AG04450 (cell line): ENCODE results near the gene BCL7B. TPM values are rescaled to one million over a fixed set of nuclear protein-coding genes. Genes with fewer than 3 reads are reported as not detected.

Experiments used
- CTCF ChIA-PET: fragments of 300-600, 350-600 bp; formaldehyde crosslinking; extraction: SDS; loops from one replicate; lab custom pipeline; 2022; ENCODE audit warnings: antibody characterized with exemption, inconsistent platforms; lab: Charles Lee
- POLR2A ChIA-PET: fragments of 350-600 bp; formaldehyde crosslinking; extraction: SDS; loops from one replicate; lab custom pipeline; 2021; ENCODE audit warnings: antibody characterized with exemption, inconsistent platforms; lab: Yijun Ruan, JAX
- DNase-seq: peaks from one replicate; pipeline ENCODE4 v3.0.0-alpha.2; 2011; ENCODE audit warnings: low read depth, low spot score
- H3K27ac ChIP-seq: one replicate; pipeline ENCODE4 v1.5.1; 2012; ENCODE audit warnings: low read depth, low read length, control low read depth
- H3K27me3 ChIP-seq: one replicate; pipeline ENCODE4 v1.6.0; 2012; ENCODE audit warnings: low read length; ENCODE audit not compliant: control insufficient read depth, insufficient read depth
- H3K4me3 ChIP-seq: 2 replicates; pipeline ENCODE4 v1.5.1; 2011; ENCODE audit warnings: mild to moderate bottlenecking, low read depth, low read length, control low read depth
- H3K9me3 ChIP-seq: 2 replicates; pipeline ENCODE4 v1.5.1; 2012; ENCODE audit warnings: low read length; ENCODE audit not compliant: control insufficient read depth, insufficient read depth
- CTCF ChIP-seq: IDR thresholded peaks from 2 replicates; pipeline ENCODE4 v1.5.1; 2011; ENCODE audit warnings: low read depth, low read length, control low read depth, inconsistent platforms
- polyA plus RNA-seq: library from polyadenylated mRNA; depleted of rRNA; stranded (reverse); fragments of >200 nt; gene quantifications from 2 replicates; pipeline ENCODE4 v1.2.3, GENCODE V29; 2011

Gene BCL7B
- polyA plus RNA-seq, 1 experiment = 41.9 TPM

GRCh38 chr7:73515178-73515577 lies 42.3 kb downstream of the BCL7B start:
- Histone ChIP-seq H3K4me3 (no peak overlapping the region), H3K9me3 (no peaks in the 10 kb centered on the region), H3K27ac (no peak overlapping the region), H3K27me3 (no peaks in the 10 kb centered on the region)
- ChIA-PET POLR2A (interaction anchor here (0.6 kb wide), 1 partner anchor 9 kb away, joined by 4 read pairs; no protein-coding TSS in a partner anchor), CTCF (no interaction called here)
- no peak for TF ChIP-seq CTCF
- DNase-seq = no peak

GRCh38 chr7:73512018-73512780 lies 45.3 kb downstream of the BCL7B start:
- no peak for DNase-seq
- H3K9me3 ChIP-seq = no peaks in the 10 kb centered on the region
- H3K4me3 ChIP-seq = no peak overlapping the region
- H3K27me3 ChIP-seq = no peaks in the 10 kb centered on the region
- CTCF ChIA-PET = no interaction called here
- TF ChIP-seq CTCF = no peak
- POLR2A ChIA-PET = interaction anchor here (0.6 to 0.7 kb wide), 2 partner anchors 17 to 45 kb away, joined by 4 to 7 read pairs; partner anchors contain the start of gene BCL7B
- no peak overlapping the region for H3K27ac ChIP-seq

GRCh38 chr7:73509463-73509862 lies 48.0 kb downstream of the BCL7B start:
- no peak for TF ChIP-seq CTCF
- ChIA-PET POLR2A (no interaction called here), CTCF (interaction anchor here (0.7 kb wide), 1 partner anchor 187 kb away, joined by 5 read pairs; no protein-coding TSS in a partner anchor)
- no peak for DNase-seq
- Histone ChIP-seq H3K27me3 (no peaks in the 10 kb centered on the region), H3K4me3 (no peak overlapping the region), H3K9me3 (no peaks in the 10 kb centered on the region), H3K27ac (no peak overlapping the region)

- DNase-seq = no peak
- no peak overlapping the region for H3K27ac ChIP-seq
- TF ChIP-seq CTCF = no peak
- ChIA-PET POLR2A (no interaction called here), CTCF (no interaction called here)
- H3K27me3 ChIP-seq = no peaks in the 10 kb centered on the region
- H3K9me3 ChIP-seq = no peaks in the 10 kb centered on the region
- H3K4me3 ChIP-seq = no peak overlapping the region
These were observed 49.9 kb downstream of the BCL7B start for GRCh38 chr7:73507556-73507955.

GRCh38 chr7:73504920-73505319 lies 52.6 kb downstream of the BCL7B start:
- Histone ChIP-seq H3K27me3 (no peaks in the 10 kb centered on the region), H3K9me3 (no peaks in the 10 kb centered on the region), H3K27ac (no peak overlapping the region), H3K4me3 (no peak overlapping the region)
- no peak for DNase-seq
- ChIA-PET POLR2A (no interaction called here), CTCF (no interaction called here)
- no peak for TF ChIP-seq CTCF
